Naive thymus-derived CD4-positive, alpha-beta T cell (primary cell): ENCODE measurements around the gene ALG6. TPM values are rescaled to one million over a fixed set of nuclear protein-coding genes. Genes with fewer than 3 reads are reported as not detected.
A peak's percentile ranks its signal among the peaks of the same experiment; 100 is the strongest.

Source experiments
- ATAC-seq: fragments of 150-1000 bp; cut with Tn5 transposase; 2 replicates; pipeline ENCODE4 v1.10.0; 2021; ENCODE audit warnings: mild to moderate bottlenecking, moderate library complexity
- CTCF ChIA-PET: fragments of 350-600 bp; sonication (Branson Sonifier 250); formaldehyde crosslinking; loops from one replicate; lab custom pipeline; 2021; ENCODE audit warnings: antibody characterized with exemption; lab: Charles Lee
- POLR2A ChIA-PET: fragments of 350-600 bp; sonication (Branson Sonifier 250); formaldehyde crosslinking; loops from one replicate; lab custom pipeline; 2021; ENCODE audit warnings: antibody characterized with exemption, inconsistent platforms; lab: Charles Lee
- DNase-seq, 9 donors: peaks; one replicate each; pipeline versions ENCODE4 v3.0.0 to v3.0.0-alpha.2; 2020 to 2022; ENCODE audit warnings: mixed read lengths in 1 of 9
- H3K27ac ChIP-seq: one replicate; pipeline ENCODE4 v1.7.0; 2013; ENCODE audit warnings: mild to moderate bottlenecking, low read depth, low read length, moderate library complexity
- H3K27me3 ChIP-seq, 2 donors: one replicate each; pipeline ENCODE4 v1.7.0; 2013; ENCODE audit warnings: low read length in 2 of 2, mild to moderate bottlenecking in 2 of 2, moderate library complexity in 2 of 2; ENCODE audit not compliant: control insufficient read depth in 2 of 2, insufficient read depth in 2 of 2
- H3K36me3 ChIP-seq, 3 experiments: 1 replicate in 2 of 3; 2 replicates in 1 of 3; pipeline ENCODE4 v1.7.0; 2013; ENCODE audit warnings: low read length in 3 of 3, mild to moderate bottlenecking in 3 of 3, moderate library complexity in 1 of 3; ENCODE audit not compliant: insufficient read depth in 3 of 3, control insufficient read depth in 2 of 3
- H3K4me1 ChIP-seq, 2 donors: one replicate each; pipeline ENCODE4 v1.7.0; 2013; ENCODE audit warnings: low read length in 2 of 2, mild to moderate bottlenecking in 2 of 2, moderate library complexity in 1 of 2; ENCODE audit not compliant: control insufficient read depth in 2 of 2, insufficient read depth in 2 of 2
- H3K4me3 ChIP-seq: 2 replicates; pipeline ENCODE4 v1.7.0; 2013; ENCODE audit warnings: mild to moderate bottlenecking, low read length
- H3K9me3 ChIP-seq, 3 experiments: 1 replicate in 2 of 3; 2 replicates in 1 of 3; pipeline ENCODE4 v1.7.0; 2013; ENCODE audit warnings: low read length in 3 of 3; ENCODE audit not compliant: control insufficient read depth in 2 of 3
- H3K27ac Mint-ChIP-seq, 9 donors: one replicate each; pipeline ENCODE4 v1.8.0; 2020 to 2022; ENCODE audit warnings: mixed read lengths in 9 of 9, mild to moderate bottlenecking in 8 of 9, moderate library complexity in 5 of 9, inconsistent platforms in 2 of 9
- H3K27me3 Mint-ChIP-seq, 5 donors: one replicate each; pipeline ENCODE4 v1.8.0; 2021 to 2022; ENCODE audit warnings: mixed read lengths in 5 of 5, mild to moderate bottlenecking in 1 of 5
- H3K36me3 Mint-ChIP-seq, 5 donors: one replicate each; pipeline ENCODE4 v1.8.0; 2020 to 2022; ENCODE audit warnings: mixed read lengths in 5 of 5, mild to moderate bottlenecking in 3 of 5, inconsistent platforms in 1 of 5
- H3K4me1 Mint-ChIP-seq, 7 donors: one replicate each; pipeline ENCODE4 v1.8.0; 2020 to 2022; ENCODE audit warnings: mixed read lengths in 7 of 7, mild to moderate bottlenecking in 3 of 7, inconsistent platforms in 1 of 7
- H3K4me3 Mint-ChIP-seq, 10 donors: one replicate each; pipeline ENCODE4 v1.8.0; 2020 to 2022; ENCODE audit warnings: mild to moderate bottlenecking in 10 of 10, mixed read lengths in 10 of 10, moderate library complexity in 6 of 10, inconsistent platforms in 2 of 10
- H3K9me3 Mint-ChIP-seq, 11 donors: one replicate each; pipeline ENCODE4 v1.8.0; 2020 to 2022; ENCODE audit warnings: mixed read lengths in 11 of 11, mild to moderate bottlenecking in 4 of 11, inconsistent platforms in 1 of 11, moderate library complexity in 1 of 11
- intact Hi-C, 2 donors: fragments of 100-400 bp; cut with micrococcal nuclease; formaldehyde crosslinking; loops; one replicate each; pipeline ENCODE4 v1.15.1; 2023
- polyA plus RNA-seq, 2 donors: library from polyadenylated mRNA; unstranded; fragments of 300-500 nt; fragmentation: Illumina TruSeq; gene quantifications; one replicate each; pipeline ENCODE4 v1.2.3, GENCODE V29; 2021
- total RNA-seq, 6 experiments: library from RNA in 5 of 6; stranded (reverse) in 5 of 6; gene quantifications; 1 replicate in 5 of 6; 2 replicates in 1 of 6; pipeline ENCODE4 v1.2.3 and lab custom pipeline; 2021 to 2026

ALG6 gene
- total and polyA plus RNA-seq, 7 experiments from 2014 or later = 16.1 to 29.8 (median 25.1) TPM

- Mint-ChIP-seq H3K27me3 (no peaks in the 10 kb centered on the region), H3K9me3 (no peaks in the 10 kb centered on the region), H3K27ac (peak overlapping the region in 1 of 9 donors; percentile 18), H3K36me3 (peaks cover 0 to 62% (median 41%) of the 10 kb centered on the region in 5 donors), H3K4me3 (no peak overlapping the region), H3K4me1 (peaks cover 0 to 5% (median 0%) of the 10 kb centered on the region in 7 donors)
- no peaks in the 10 kb centered on the region for H3K27me3 ChIP-seq
- no peak overlapping the region for H3K4me3 ChIP-seq
- intact Hi-C loops = no loop called here
- DNase-seq = no peak
- H3K4me1 ChIP-seq = no peaks in the 10 kb centered on the region
- CTCF ChIA-PET = interaction anchor here (0.6 kb wide), 1 partner anchor 16 kb away, joined by 3 read pairs; no protein-coding TSS in a partner anchor
- H3K36me3 ChIP-seq = peaks cover 0 to 23% (median 6%) of the 10 kb centered on the region in 3 experiments
- no peak for ATAC-seq
- POLR2A ChIA-PET = interaction anchor here (0.7 kb wide), 1 partner anchor 74 kb away, joined by 3 read pairs; no protein-coding TSS in a partner anchor
- H3K27ac ChIP-seq = no peak overlapping the region
- H3K9me3 ChIP-seq = no peaks in the 10 kb centered on the region
Measured at GRCh38 chr1:63405021-63405420, 37.6 kb downstream of the ALG6 start.

- Mint-ChIP-seq H3K4me3 (no peak overlapping the region), H3K4me1 (peaks cover 0 to 5% (median 0%) of the 10 kb centered on the region in 7 donors), H3K9me3 (no peaks in the 10 kb centered on the region), H3K27ac (no peak overlapping the region), H3K36me3 (peaks cover 0 to 58% (median 42%) of the 10 kb centered on the region in 5 donors), H3K27me3 (no peaks in the 10 kb centered on the region)
- Histone ChIP-seq H3K4me1 (no peaks in the 10 kb centered on the region), H3K27me3 (no peaks in the 10 kb centered on the region), H3K4me3 (no peak overlapping the region), H3K36me3 (peaks cover 0 to 23% (median 6%) of the 10 kb centered on the region in 3 experiments), H3K9me3 (no peaks in the 10 kb centered on the region), H3K27ac (no peak overlapping the region)
- ChIA-PET CTCF (no interaction called here), POLR2A (interaction anchor here (0.7 kb wide), 1 partner anchor 75 kb away, joined by 3 read pairs; no protein-coding TSS in a partner anchor)
- DNase-seq (no peak), ATAC-seq (no peak)
- intact Hi-C loops = no loop called here
Measured at GRCh38 chr1:63405987-63406386, 38.6 kb downstream of the ALG6 start.

- H3K9me3 ChIP-seq = no peaks in the 10 kb centered on the region
- Mint-ChIP-seq H3K27ac (no peak overlapping the region), H3K9me3 (no peaks in the 10 kb centered on the region), H3K27me3 (no peaks in the 10 kb centered on the region), H3K4me1 (peaks cover 0 to 5% (median 0%) of the 10 kb centered on the region in 7 donors), H3K4me3 (no peak overlapping the region), H3K36me3 (peaks cover 0 to 61% (median 46%) of the 10 kb centered on the region in 5 donors)
- ChIA-PET POLR2A (no interaction called here), CTCF (no interaction called here)
- no peaks in the 10 kb centered on the region for H3K27me3 ChIP-seq
- H3K4me1 ChIP-seq = no peaks in the 10 kb centered on the region
- intact Hi-C loops = no loop called here
- H3K4me3 ChIP-seq = no peak overlapping the region
- ATAC-seq = no peak
- peaks cover 0 to 28% (median 11%) of the 10 kb centered on the region in 3 experiments for H3K36me3 ChIP-seq
- DNase-seq = no peak
- no peak overlapping the region for H3K27ac ChIP-seq
Measured at GRCh38 chr1:63407002-63407401, 39.6 kb downstream of the ALG6 start.

- H3K27ac ChIP-seq = no peak overlapping the region
- Mint-ChIP-seq H3K9me3 (no peaks in the 10 kb centered on the region), H3K27ac (no peak overlapping the region), H3K36me3 (peaks cover 3 to 64% (median 48%) of the 10 kb centered on the region in 5 donors), H3K27me3 (no peaks in the 10 kb centered on the region), H3K4me1 (peaks cover 0 to 2% (median 0%) of the 10 kb centered on the region in 7 donors), H3K4me3 (no peak overlapping the region)
- ChIA-PET POLR2A (no interaction called here), CTCF (no interaction called here)
- intact Hi-C loops = no loop called here
- H3K9me3 ChIP-seq = no peaks in the 10 kb centered on the region
- H3K4me3 ChIP-seq = no peak overlapping the region
- DNase-seq = no peak
- no peak for ATAC-seq
- H3K27me3 ChIP-seq = no peaks in the 10 kb centered on the region
- H3K4me1 ChIP-seq = no peaks in the 10 kb centered on the region
- H3K36me3 ChIP-seq = peaks cover 0 to 21% (median 8%) of the 10 kb centered on the region in 3 experiments
Measured at GRCh38 chr1:63408331-63408730, 40.9 kb downstream of the ALG6 start.

- H3K4me1 ChIP-seq = no peaks in the 10 kb centered on the region
- no peak overlapping the region for H3K27ac ChIP-seq
- H3K36me3 ChIP-seq = peaks cover 0 to 24% (median 5%) of the 10 kb centered on the region in 3 experiments
- CTCF ChIA-PET = interaction anchor here (0.6 to 0.7 kb wide), 2 partner anchors 72 to 1593 kb away, joined by 3 read pairs; no protein-coding TSS in a partner anchor
- POLR2A ChIA-PET = no interaction called here
- Mint-ChIP-seq H3K4me1 (peaks cover 0 to 5% (median 0%) of the 10 kb centered on the region in 7 donors), H3K9me3 (no peaks in the 10 kb centered on the region), H3K4me3 (no peak overlapping the region), H3K27me3 (no peaks in the 10 kb centered on the region), H3K36me3 (peaks cover 10 to 59% (median 40%) of the 10 kb centered on the region in 5 donors), H3K27ac (peak overlapping the region in 1 of 9 donors; percentile 24)
- no peaks in the 10 kb centered on the region for H3K9me3 ChIP-seq
- no peak overlapping the region for H3K4me3 ChIP-seq
- intact Hi-C loops = no loop called here
- ATAC-seq (no peak), DNase-seq (no peak)
- no peaks in the 10 kb centered on the region for H3K27me3 ChIP-seq
Measured at GRCh38 chr1:63411066-63411465, 43.6 kb downstream of the ALG6 start.

GRCh38 chr1:63413394-63413793 is 46.0 kb downstream of the ALG6 start:
- Histone ChIP-seq H3K4me1 (no peaks in the 10 kb centered on the region), H3K9me3 (no peaks in the 10 kb centered on the region), H3K27ac (no peak overlapping the region), H3K36me3 (peaks cover 0 to 22% (median 6%) of the 10 kb centered on the region in 3 experiments), H3K27me3 (no peaks in the 10 kb centered on the region), H3K4me3 (no peak overlapping the region)
- ATAC-seq (no peak), DNase-seq (no peak)
- peaks cover 13 to 67% (median 37%) of the 10 kb centered on the region in 5 donors for H3K36me3 Mint-ChIP-seq
- no peak overlapping the region for H3K4me3 Mint-ChIP-seq
- intact Hi-C loops = no loop called here
- no peak overlapping the region for H3K27ac Mint-ChIP-seq
- H3K27me3 Mint-ChIP-seq = no peaks in the 10 kb centered on the region
- no peaks in the 10 kb centered on the region for H3K9me3 Mint-ChIP-seq
- ChIA-PET CTCF (no interaction called here), POLR2A (no interaction called here)
- H3K4me1 Mint-ChIP-seq = peaks cover 0 to 5% (median 0%) of the 10 kb centered on the region in 7 donors
